GM12878 (cell line): ENCODE results near the gene SLC2A8. TPM values are rescaled to one million over a fixed set of nuclear protein-coding genes. Genes with fewer than 3 reads are reported as not detected.

Experiments used
- ATAC-seq: fragments of 200-7000 bp; cut with Tn5 transposase; 3 replicates; pipeline ENCODE4 v1.9.1; 2020; ENCODE audit warnings: mild to moderate bottlenecking, moderate library complexity
- BruUV-seq: library from RNA; stranded (reverse); fragments of 400-500 nt; replicated peaks from 2 replicates; lab custom pipeline; 2021; lab: Mats Ljungman, UMichigan
- CTCF ChIA-PET: fragments of 300-600 bp; sonication (Branson Sonifier 250); formaldehyde crosslinking; extraction: SDS; loops from one replicate; lab custom pipeline; 2021; ENCODE audit warnings: inconsistent platforms; lab: Yijun Ruan, JAX
- POLR2A ChIA-PET: fragments of 350-600 bp; formaldehyde crosslinking; extraction: SDS; loops from one replicate; lab custom pipeline; 2021; ENCODE audit warnings: inconsistent platforms; lab: Charles Lee
- RAD21 ChIA-PET: fragments of 300-600 bp; sonication (Branson Sonifier 250); formaldehyde crosslinking; loops from one replicate; lab custom pipeline; 2023; ENCODE audit warnings: antibody characterized with exemption; ENCODE audit not compliant: unreplicated experiment; lab: Charles Lee
- SMC1A ChIA-PET: fragments of 300-600 bp; sonication (Branson Sonifier 250); formaldehyde crosslinking; loops from one replicate; lab custom pipeline; 2023; ENCODE audit not compliant: unreplicated experiment, uncharacterized antibody; lab: Charles Lee
- DNase-seq: peaks from one replicate; pipeline ENCODE4 v3.0.0-alpha.2; 2011; ENCODE audit warnings: low read depth, low spot score
- FAIRE-seq: peaks from 3 replicates; lab custom pipeline; 2011; peaks lifted over from hg19 to GRCh38; lab: Jason Lieb, UNC
- H2AFZ ChIP-seq: 2 replicates; pipeline ENCODE4 v1.6.0; 2011; ENCODE audit warnings: low read depth, low read length, control low read depth; ENCODE audit not compliant: control insufficient read depth
- H3K27ac ChIP-seq: 2 replicates; pipeline ENCODE4 v1.5.1; 2011; ENCODE audit warnings: control low read depth; ENCODE audit not compliant: control insufficient read depth, insufficient read depth
- H3K27me3 ChIP-seq, 2 experiments: replicated peaks in 1 of 2; 2 replicates each; pipeline versions ENCODE4 v1.6.0 to v1.6.1; 2011; ENCODE audit warnings: low read length in 1 of 2; ENCODE audit not compliant: control insufficient read depth in 2 of 2, insufficient read depth in 2 of 2
- H3K36me3 ChIP-seq, 2 experiments: 2 replicates each; pipeline ENCODE4 v1.5.1; 2011; ENCODE audit warnings: low read length in 1 of 2; ENCODE audit not compliant: control insufficient read depth in 2 of 2, insufficient read depth in 2 of 2
- H3K4me1 ChIP-seq: 2 replicates; pipeline ENCODE4 v1.6.1; 2011; ENCODE audit warnings: mild to moderate bottlenecking, low read length, moderate library complexity, mixed read lengths; ENCODE audit not compliant: control insufficient read depth, insufficient read depth
- H3K4me2 ChIP-seq: 2 replicates; pipeline ENCODE4 v1.6.0; 2011; ENCODE audit warnings: control low read depth; ENCODE audit not compliant: control insufficient read depth, insufficient read depth
- H3K4me3 ChIP-seq: fragments of 200-600 bp; sonication (generic); 2 replicates; pipeline ENCODE4 v1.5.1; 2016
- H3K79me2 ChIP-seq: 2 replicates; pipeline ENCODE4 v1.6.0; 2011; ENCODE audit warnings: low read length; ENCODE audit not compliant: control insufficient read depth, insufficient read depth
- H3K9ac ChIP-seq: 2 replicates; pipeline ENCODE4 v1.8.0; 2011; ENCODE audit warnings: low read length, control low read depth, mixed read lengths; ENCODE audit not compliant: control insufficient read depth, insufficient read depth
- H3K9me3 ChIP-seq: replicated peaks from 3 replicates; pipeline ENCODE4 v1.5.1; 2011; ENCODE audit warnings: mild to moderate bottlenecking, low read length; ENCODE audit not compliant: control insufficient read depth, insufficient read depth
- H4K20me1 ChIP-seq: 2 replicates; pipeline ENCODE4 v1.6.0; 2011; ENCODE audit not compliant: control insufficient read depth, insufficient read depth
- ATF7 ChIP-seq: fragments of 450-650 bp; IDR thresholded peaks from 2 replicates; pipeline ENCODE4 v1.6.1; 2016; ENCODE audit warnings: low read depth, mild to moderate bottlenecking
- FOXM1 ChIP-seq: IDR thresholded peaks from 2 replicates; pipeline ENCODE4 v1.6.1; 2012; ENCODE audit warnings: low read depth, mild to moderate bottlenecking, inconsistent platforms, low read length, moderate library complexity
- IKZF2 ChIP-seq, 2 experiments: fragments of 450-650 bp; IDR thresholded peaks; 2 replicates each; pipeline ENCODE4 v1.6.1; 2017; ENCODE audit warnings: mild to moderate bottlenecking in 2 of 2, moderate library complexity in 2 of 2
- RUNX3 ChIP-seq: IDR thresholded peaks from 2 replicates; pipeline ENCODE4 v1.6.1; 2012; ENCODE audit warnings: low read length, inconsistent platforms
- SIN3A ChIP-seq: IDR thresholded peaks from 2 replicates; pipeline ENCODE4 v1.6.1; 2012; ENCODE audit warnings: low read depth, low read length, improper control_type of control experiment
- SREBF2 ChIP-seq: IDR thresholded peaks from 2 replicates; pipeline ENCODE4 v1.6.1; 2012; ENCODE audit warnings: mild to moderate bottlenecking, low read length
- WGBS: methylation state at CpG from one replicate; pipeline ENCODE4 v1.1.6; 2016; ENCODE audit warnings: low lambda C conversion rate; ENCODE audit not compliant: insufficient replicate concordance, insufficient coverage; ENCODE audit errors: missing lambda C conversion rate; 5-methylcytosine and 5-hydroxymethylcytosine counted together
- in situ Hi-C: fragments of 300-500 bp; cut with MboI; formaldehyde crosslinking; loops from 9 replicates; pipeline ENCODE4 v1.14.3; 2018; ENCODE audit warnings: mixed read lengths
- intact Hi-C: fragments of 100-400 bp; cut with micrococcal nuclease; formaldehyde crosslinking; loops from one replicate; pipeline ENCODE4 v1.14.2; 2022; ENCODE audit not compliant: unreplicated experiment
- polyA plus RNA-seq, 11 experiments: library from polyadenylated mRNA; depleted of rRNA in 4 of 11; unstranded in 6 of 11; stranded (reverse) in 5 of 11; fragments of >200 nt; fragmentation: Nextera tagmentation in 4 of 11; fragmentation: Illumina TruSeq in 1 of 11; extraction: Ambion mirVana in 4 of 11; extraction: Trizol in 1 of 11; gene quantifications; 1 replicate in 1 of 11; 2 replicates in 10 of 11; pipeline versions ENCODE4 v1.2.1 to v1.2.3, GENCODE V29; 2011 to 2016; ENCODE audit warnings: inconsistent platforms in 2 of 11, missing spikeins in 2 of 11, low read depth in 1 of 11
- total RNA-seq, 4 experiments: library from RNA; depleted of rRNA in 3 of 4; stranded (reverse); fragments of >200 nt in 3 of 4; fragmentation: Illumina TruSeq in 1 of 4; extraction: Trizol in 1 of 4; gene quantifications; 2 replicates each; pipeline versions ENCODE4 v1.2.1 to v1.2.3, GENCODE V29; 2013 to 2021
- TF ChIP-seq, protein P1 (sequence below): fragments of 450-650 bp; IDR thresholded peaks from 2 replicates; pipeline ENCODE4 v1.6.1; 2016; ENCODE audit warnings: mild to moderate bottlenecking, moderate library complexity, borderline replicate concordance

SLC2A8 gene
- total and polyA plus RNA-seq, 10 of the 15 experiments (the other 5 are each of a cell fraction or from before 2014, with no cell fraction given) = 0.31 to 22.7 (median 10.0) TPM

DNA sequence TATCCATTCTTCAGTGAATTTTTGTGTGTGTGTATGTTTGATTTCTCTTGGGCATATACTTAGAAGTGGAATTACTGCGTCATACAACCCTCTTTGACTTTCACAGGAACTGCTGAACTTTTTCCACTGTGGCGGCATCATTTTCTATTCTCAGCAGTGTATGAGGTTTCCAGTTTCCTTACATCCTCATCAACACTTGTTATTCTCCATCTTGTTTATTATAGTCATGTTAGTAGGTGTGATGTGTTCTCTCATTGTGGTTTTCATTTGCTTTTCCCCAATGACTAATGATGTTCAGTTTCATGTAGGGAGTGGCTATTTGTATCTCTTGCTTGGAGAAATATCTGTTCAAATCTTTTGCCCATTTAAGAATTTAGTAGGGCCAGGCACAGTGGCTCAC, 29.8 kb downstream of the SLC2A8 start:
- POLR2A ChIA-PET = no interaction called here

More for the DNA sequence above, 29.8 kb downstream of the SLC2A8 start:
- Histone ChIP-seq H3K79me2 (peaks cover 44% of the 10 kb centered on the region), H3K4me3 (no peak overlapping the region), H2AFZ (no peak overlapping the region)
- FAIRE-seq = no peak
- WGBS = 84% methylated on average over 2 of the region's 2 CpGs
- TF ChIP-seq SREBF2 = no peak
- peak; percentile 52; the same call in 1 of the 2 replicates for TF ChIP-seq ATF7
- TF ChIP-seq FOXM1 = no peak
- TF ChIP-seq, protein P1, sequence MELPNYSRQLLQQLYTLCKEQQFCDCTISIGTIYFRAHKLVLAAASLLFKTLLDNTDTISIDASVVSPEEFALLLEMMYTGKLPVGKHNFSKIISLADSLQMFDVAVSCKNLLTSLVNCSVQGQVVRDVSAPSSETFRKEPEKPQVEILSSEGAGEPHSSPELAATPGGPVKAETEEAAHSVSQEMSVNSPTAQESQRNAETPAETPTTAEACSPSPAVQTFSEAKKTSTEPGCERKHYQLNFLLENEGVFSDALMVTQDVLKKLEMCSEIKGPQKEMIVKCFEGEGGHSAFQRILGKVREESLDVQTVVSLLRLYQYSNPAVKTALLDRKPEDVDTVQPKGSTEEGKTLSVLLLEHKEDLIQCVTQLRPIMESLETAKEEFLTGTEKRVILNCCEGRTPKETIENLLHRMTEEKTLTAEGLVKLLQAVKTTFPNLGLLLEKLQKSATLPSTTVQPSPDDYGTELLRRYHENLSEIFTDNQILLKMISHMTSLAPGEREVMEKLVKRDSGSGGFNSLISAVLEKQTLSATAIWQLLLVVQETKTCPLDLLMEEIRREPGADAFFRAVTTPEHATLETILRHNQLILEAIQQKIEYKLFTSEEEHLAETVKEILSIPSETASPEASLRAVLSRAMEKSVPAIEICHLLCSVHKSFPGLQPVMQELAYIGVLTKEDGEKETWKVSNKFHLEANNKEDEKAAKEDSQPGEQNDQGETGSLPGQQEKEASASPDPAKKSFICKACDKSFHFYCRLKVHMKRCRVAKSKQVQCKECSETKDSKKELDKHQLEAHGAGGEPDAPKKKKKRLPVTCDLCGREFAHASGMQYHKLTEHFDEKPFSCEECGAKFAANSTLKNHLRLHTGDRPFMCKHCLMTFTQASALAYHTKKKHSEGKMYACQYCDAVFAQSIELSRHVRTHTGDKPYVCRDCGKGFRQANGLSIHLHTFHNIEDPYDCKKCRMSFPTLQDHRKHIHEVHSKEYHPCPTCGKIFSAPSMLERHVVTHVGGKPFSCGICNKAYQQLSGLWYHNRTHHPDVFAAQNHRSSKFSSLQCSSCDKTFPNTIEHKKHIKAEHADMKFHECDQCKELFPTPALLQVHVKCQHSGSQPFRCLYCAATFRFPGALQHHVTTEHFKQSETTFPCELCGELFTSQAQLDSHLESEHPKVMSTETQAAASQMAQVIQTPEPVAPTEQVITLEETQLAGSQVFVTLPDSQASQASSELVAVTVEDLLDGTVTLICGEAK = no peak
- peak; percentile 50; the same call in 1 of the 2 replicates for TF ChIP-seq RUNX3
- TF ChIP-seq SIN3A = no peak
- TF ChIP-seq IKZF2 (IDR thresholded peaks at IDR 0.05) = peak; percentile 11 to 21; a peak in 2 of 4 replicates
- TF ChIP-seq, all 136 proteins: peak for 3
- intact Hi-C loops (loop anchor here (10.0 kb wide), 1 partner anchor 482 kb away; no protein-coding TSS in a partner anchor), in situ Hi-C loops (no loop called here)
- no TSS peak for BruUV-seq
- no peak overlapping the region for H3K27ac ChIP-seq
- DNase-seq (no peak), ATAC-seq (peak; percentile 15)
- H3K36me3 ChIP-seq = peaks cover 0 to 7% of the 10 kb centered on the region in 2 experiments; a peak in 3 of 4 replicates
- H3K27me3 ChIP-seq = no peaks in the 10 kb centered on the region
- no peaks in the 10 kb centered on the region for H3K9me3 ChIP-seq
- no peaks in the 10 kb centered on the region for H4K20me1 ChIP-seq
- peak overlapping the region; percentile 21; the same call in 1 of the 2 replicates for H3K4me2 ChIP-seq
- SMC1A ChIA-PET = no interaction called here
- H3K9ac ChIP-seq = no peak overlapping the region
- H3K4me1 ChIP-seq = peaks cover 13% of the 10 kb centered on the region
- RAD21 ChIA-PET = no interaction called here
- CTCF ChIA-PET = no interaction called here
